Measurements from ENCODE around the gene CDYL2.
A peak's percentile ranks its signal among the peaks of the same experiment; 100 is the strongest.
"Not testable (repeated sequence)": the region's sequence is repeated elsewhere in the genome, so short reads cannot be mapped to it uniquely, and the experiment has no call there.

Gene CDYL2

GRCh38 chr16:80744856-80745255 is 59.5 kb downstream of the CDYL2 start:
- no peak for DNase-seq (ENCODE audit: low read depth in 3 of 3)

- DNase-seq (ENCODE audit: low read depth in 3 of 3) = no peak
These were observed 60.6 kb downstream of the CDYL2 start for GRCh38 chr16:80743772-80744171.

GRCh38 chr16:80743273-80743672 is 61.1 kb downstream of the CDYL2 start:
- no peak for DNase-seq (ENCODE audit: low read depth in 3 of 3)

GRCh38 chr16:80742331-80742730 is 62.1 kb downstream of the CDYL2 start:
- no peak for DNase-seq (ENCODE audit: low read depth in 3 of 3)

- DNase-seq (ENCODE audit: low read depth in 3 of 3) = no peak
These were observed 62.7 kb downstream of the CDYL2 start for GRCh38 chr16:80741724-80742123.

GRCh38 chr16:80739523-80739922 is 64.9 kb downstream of the CDYL2 start:
- peak in 2 of 3 experiments; percentile 5 to 38 for DNase-seq (ENCODE audit: low read depth in 3 of 3)

- DNase-seq (ENCODE audit: low read depth in 3 of 3) = no peak
These were observed 65.9 kb downstream of the CDYL2 start for GRCh38 chr16:80738521-80738920.

- DNase-seq (ENCODE audit: low read depth in 3 of 3) = no peak
These were observed 68.6 kb downstream of the CDYL2 start for GRCh38 chr16:80735846-80736245.

- no peak for DNase-seq (ENCODE audit: low read depth in 3 of 3)
These were observed 71.0 kb downstream of the CDYL2 start for GRCh38 chr16:80733407-80733806.

- DNase-seq (ENCODE audit: low read depth in 3 of 3) = no peak
These were observed 72.5 kb downstream of the CDYL2 start for GRCh38 chr16:80731915-80732314.

- not testable (repeated sequence) for DNase-seq (ENCODE audit: low read depth in 3 of 3)
These were observed 77.2 kb downstream of the CDYL2 start for GRCh38 chr16:80727066-80727763.

GRCh38 chr16:80725566-80726162 is 78.7 kb downstream of the CDYL2 start:
- no peak for DNase-seq (ENCODE audit: low read depth in 3 of 3)

- no peak for DNase-seq (ENCODE audit: low read depth in 3 of 3)
These were observed 80.4 kb downstream of the CDYL2 start for GRCh38 chr16:80723981-80724380.

GRCh38 chr16:80723091-80723490 is 81.3 kb downstream of the CDYL2 start:
- no peak for DNase-seq (ENCODE audit: low read depth in 3 of 3)

- no peak for DNase-seq (ENCODE audit: low read depth in 3 of 3)
These were observed 83.5 kb downstream of the CDYL2 start for GRCh38 chr16:80720804-80721371.

GRCh38 chr16:80719573-80719972 is 84.8 kb downstream of the CDYL2 start:
- no peak for DNase-seq (ENCODE audit: low read depth in 3 of 3)

GRCh38 chr16:80718480-80719220 is 85.7 kb downstream of the CDYL2 start:
- DNase-seq (ENCODE audit: low read depth in 3 of 3) = no peak

- no peak for DNase-seq (ENCODE audit: low read depth in 3 of 3)
These were observed 86.8 kb downstream of the CDYL2 start for GRCh38 chr16:80717611-80718010.

- no peak for DNase-seq (ENCODE audit: low read depth in 3 of 3)
These were observed 87.7 kb downstream of the CDYL2 start for GRCh38 chr16:80716564-80717139.

GRCh38 chr16:80711406-80711805 is 93.0 kb downstream of the CDYL2 start:
- DNase-seq (ENCODE audit: low read depth in 3 of 3) = no peak

GRCh38 chr16:80710918-80711317 is 93.5 kb downstream of the CDYL2 start:
- DNase-seq (ENCODE audit: low read depth in 3 of 3) = no peak

GRCh38 chr16:80708823-80709222 is 95.6 kb downstream of the CDYL2 start:
- DNase-seq (ENCODE audit: low read depth in 3 of 3) = no peak

All from stimulated activated CD4-positive, alpha-beta T cell treated with anti-CD3 and anti-CD28 coated beads, TNF-alpha, amount 100 ng/mL, for 24 hours (primary cell).